Activated naive CD4-positive, alpha-beta T cell treated with anti-CD3 and anti-CD28 coated beads, Interleukin-2, amount 10 ng/mL, durations not matched to agents 7 days and 5 days (primary cell): ENCODE results near the gene TLCD1.

ENCODE experiments used
- CTCF ChIA-PET: fragments of 350-600 bp; sonication (Branson Sonifier 250); formaldehyde crosslinking; loops from one replicate; lab custom pipeline; 2021; ENCODE audit warnings: antibody characterized with exemption; lab: Charles Lee
- DNase-seq: peaks from one replicate; pipeline ENCODE4 v3.0.0-alpha.2; 2020
- H3K27ac Mint-ChIP-seq: one replicate; pipeline ENCODE4 v1.8.0; 2021; ENCODE audit warnings: mild to moderate bottlenecking, moderate library complexity, mixed read lengths
- H3K27me3 Mint-ChIP-seq: one replicate; pipeline ENCODE4 v1.8.0; 2021; ENCODE audit warnings: mild to moderate bottlenecking, mixed read lengths
- H3K36me3 Mint-ChIP-seq: one replicate; pipeline ENCODE4 v1.8.0; 2021; ENCODE audit warnings: mixed read lengths
- H3K4me1 Mint-ChIP-seq: one replicate; pipeline ENCODE4 v1.8.0; 2021; ENCODE audit warnings: mixed read lengths
- H3K4me3 Mint-ChIP-seq: one replicate; pipeline ENCODE4 v1.8.0; 2021; ENCODE audit warnings: mild to moderate bottlenecking, moderate library complexity, mixed read lengths
- H3K9me3 Mint-ChIP-seq: one replicate; pipeline ENCODE4 v1.8.0; 2021; ENCODE audit warnings: mixed read lengths

TLCD1 gene

DNA sequence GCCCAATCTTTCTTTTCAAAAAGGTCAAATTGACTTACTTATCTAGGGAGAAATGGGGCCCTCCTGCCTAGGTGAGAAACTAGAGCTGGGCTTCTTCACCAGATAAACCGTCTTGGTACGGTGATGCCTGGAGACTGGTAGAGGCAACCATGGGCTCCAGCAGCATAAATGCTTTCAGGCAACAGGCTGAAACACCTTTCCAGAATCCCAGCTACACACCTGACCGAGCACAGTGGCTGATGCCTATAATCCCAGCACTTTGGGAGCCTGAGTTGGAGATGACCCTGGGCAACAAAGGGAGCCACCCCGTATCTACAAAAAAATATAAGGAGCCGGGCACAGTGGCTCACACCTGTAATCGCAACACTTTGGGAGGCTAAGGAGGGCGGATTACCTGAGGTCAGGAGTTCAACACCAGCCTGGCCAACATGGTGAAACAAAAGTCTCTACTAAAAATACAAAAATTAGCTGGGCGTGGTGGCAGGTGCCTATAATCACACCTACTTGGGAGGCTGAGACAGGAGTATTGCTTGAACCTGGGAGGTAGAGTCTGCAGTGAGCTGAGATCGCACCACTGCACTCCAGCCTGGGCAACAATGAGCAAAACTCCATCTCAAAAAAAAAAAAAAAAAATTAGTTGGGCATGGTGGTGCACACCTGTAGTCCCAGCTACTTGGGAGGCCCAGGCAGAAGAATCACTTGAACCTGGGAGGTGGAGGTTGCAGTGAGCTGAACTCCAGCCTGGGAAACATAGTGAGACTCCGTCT is 25.8 kb upstream of the TLCD1 start:
- Mint-ChIP-seq H3K36me3 (peaks cover 23% of the 10 kb centered on the region), H3K4me3 (no peak overlapping the region), H3K27ac (no peak overlapping the region), H3K4me1 (peaks cover 25% of the 10 kb centered on the region), H3K9me3 (no peaks in the 10 kb centered on the region), H3K27me3 (no peaks in the 10 kb centered on the region)
- DNase-seq = no peak
- CTCF ChIA-PET = interaction anchor here (1.2 to 15.0 kb wide), 5 partner anchors 11 to 146 kb away, joined by 3 to 415 read pairs (median 6); partner anchors contain the start of genes FLOT2, NEK8, RPL23A and TLCD1

GRCh38 chr17:28750178-28751047 is 24.4 kb upstream of the TLCD1 start:
- no peak overlapping the region for H3K4me3 Mint-ChIP-seq
- CTCF ChIA-PET = interaction anchor here (0.6 to 15.0 kb wide), 16 partner anchors 10 to 367 kb away, joined by 3 to 415 read pairs (median 3); partner anchors contain the start of genes NEK8, RPL23A and TLCD1
- no peaks in the 10 kb centered on the region for H3K27me3 Mint-ChIP-seq
- peaks cover 21% of the 10 kb centered on the region for H3K36me3 Mint-ChIP-seq
- H3K27ac Mint-ChIP-seq = peak overlapping the region; percentile 55
- peaks cover 38% of the 10 kb centered on the region for H3K4me1 Mint-ChIP-seq
- DNase-seq = peak; percentile 94
- no peaks in the 10 kb centered on the region for H3K9me3 Mint-ChIP-seq

- DNase-seq = no peak
- Mint-ChIP-seq H3K27me3 (no peaks in the 10 kb centered on the region), H3K27ac (peak overlapping the region; percentile 55), H3K36me3 (peaks cover 21% of the 10 kb centered on the region), H3K4me3 (no peak overlapping the region), H3K4me1 (peaks cover 42% of the 10 kb centered on the region), H3K9me3 (no peaks in the 10 kb centered on the region)
- CTCF ChIA-PET = interaction anchor here (0.6 to 15.0 kb wide), 15 partner anchors 9 to 367 kb away, joined by 3 to 415 read pairs (median 3); partner anchors contain the start of genes FLOT2, NEK8, RPL23A and TLCD1
Measured at GRCh38 chr17:28749516-28750177, 23.6 kb upstream of the TLCD1 start.

DNA sequence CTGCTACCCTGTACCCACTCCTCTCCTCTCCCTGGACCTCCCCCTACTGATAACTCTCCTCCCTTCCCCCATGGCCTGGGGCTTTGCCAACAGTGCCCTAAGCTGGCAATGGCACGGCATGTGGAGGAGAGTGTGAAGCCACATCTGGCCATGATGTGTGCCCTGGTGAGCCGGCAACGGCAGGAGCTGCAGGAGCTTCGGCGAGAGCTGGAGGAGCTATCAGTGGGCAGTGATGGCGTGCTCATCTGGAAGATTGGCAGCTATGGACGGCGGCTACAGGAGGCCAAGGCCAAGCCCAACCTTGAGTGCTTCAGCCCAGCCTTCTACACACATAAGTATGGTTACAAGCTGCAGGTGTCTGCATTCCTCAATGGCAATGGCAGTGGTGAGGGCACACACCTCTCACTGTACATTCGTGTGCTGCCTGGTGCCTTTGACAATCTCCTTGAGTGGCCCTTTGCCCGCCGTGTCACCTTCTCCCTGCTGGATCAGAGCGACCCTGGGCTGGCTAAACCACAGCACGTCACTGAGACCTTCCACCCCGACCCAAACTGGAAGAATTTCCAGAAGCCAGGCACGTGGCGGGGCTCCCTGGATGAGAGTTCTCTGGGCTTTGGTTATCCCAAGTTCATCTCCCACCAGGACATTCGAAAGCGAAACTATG is 23.0 kb upstream of the TLCD1 start:
- no peaks in the 10 kb centered on the region for H3K9me3 Mint-ChIP-seq
- H3K27ac Mint-ChIP-seq = no peak overlapping the region
- H3K36me3 Mint-ChIP-seq = peaks cover 21% of the 10 kb centered on the region
- peak overlapping the region; percentile 15 for H3K4me3 Mint-ChIP-seq
- H3K4me1 Mint-ChIP-seq = peaks cover 42% of the 10 kb centered on the region
- CTCF ChIA-PET = interaction anchor here (0.8 to 15.0 kb wide), 10 partner anchors 14 to 201 kb away, joined by 3 to 415 read pairs (median 3); partner anchors contain the start of genes FLOT2, NEK8, RPL23A and TLCD1
- no peak for DNase-seq
- H3K27me3 Mint-ChIP-seq = no peaks in the 10 kb centered on the region

GRCh38 chr17:28747801-28748750 is 22.0 kb upstream of the TLCD1 start:
- Mint-ChIP-seq H3K27me3 (no peaks in the 10 kb centered on the region), H3K27ac (no peak overlapping the region), H3K4me1 (peaks cover 44% of the 10 kb centered on the region), H3K9me3 (no peaks in the 10 kb centered on the region), H3K4me3 (no peak overlapping the region), H3K36me3 (peaks cover 21% of the 10 kb centered on the region)
- DNase-seq = no peak
- CTCF ChIA-PET = interaction anchor here (0.8 to 15.0 kb wide), 6 partner anchors 14 to 168 kb away, joined by 3 to 415 read pairs (median 13); partner anchors contain the start of genes NEK8, RPL23A and TLCD1

DNA sequence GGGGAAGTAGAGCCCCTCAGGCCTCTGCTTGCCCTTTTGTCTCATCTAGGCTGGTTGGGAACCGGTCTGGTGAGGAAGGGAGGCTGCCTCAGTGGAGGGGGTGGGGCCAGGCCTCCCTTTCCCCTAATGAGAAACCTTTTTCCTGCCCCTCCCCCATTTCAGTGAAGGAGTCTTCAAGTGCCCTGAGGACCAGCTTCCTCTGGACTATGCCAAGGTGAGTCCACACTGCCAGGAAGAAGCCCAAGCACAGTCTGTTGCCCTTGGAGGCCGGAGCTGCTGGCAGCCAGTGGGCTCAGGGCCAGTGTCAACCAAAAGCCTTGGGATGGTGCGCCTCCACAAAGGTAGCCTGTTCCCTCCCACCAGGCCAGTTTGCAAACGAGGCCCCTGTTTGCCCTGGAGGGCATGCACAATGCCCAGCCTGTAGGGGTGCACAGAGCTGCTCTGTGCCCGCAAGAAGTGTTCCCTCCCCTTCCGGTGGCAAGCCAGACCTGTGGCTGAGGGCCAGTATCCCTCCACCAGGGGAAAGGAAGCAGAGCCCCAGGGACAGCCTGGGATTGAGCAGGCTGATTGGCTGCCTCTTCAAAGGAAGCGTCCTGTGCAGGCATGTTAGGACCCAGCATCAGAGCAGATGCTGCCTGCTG is 21.1 kb upstream of the TLCD1 start:
- Mint-ChIP-seq H3K4me1 (peaks cover 42% of the 10 kb centered on the region), H3K4me3 (no peak overlapping the region), H3K27me3 (no peaks in the 10 kb centered on the region), H3K9me3 (no peaks in the 10 kb centered on the region), H3K27ac (no peak overlapping the region), H3K36me3 (peaks cover 17% of the 10 kb centered on the region)
- no peak for DNase-seq
- CTCF ChIA-PET = interaction anchor here (3.9 to 15.0 kb wide), 2 partner anchors 17 to 20 kb away, joined by 21 to 415 read pairs; partner anchors contain the start of genes NEK8, RPL23A and TLCD1

- Mint-ChIP-seq H3K4me1 (peaks cover 42% of the 10 kb centered on the region), H3K36me3 (peaks cover 14% of the 10 kb centered on the region), H3K9me3 (no peaks in the 10 kb centered on the region), H3K27me3 (no peaks in the 10 kb centered on the region), H3K4me3 (peak overlapping the region; percentile 10), H3K27ac (peak overlapping the region; percentile 67)
- no peak for DNase-seq
- CTCF ChIA-PET = interaction anchor here (3.9 to 15.0 kb wide), 2 partner anchors 17 to 19 kb away, joined by 21 to 415 read pairs; partner anchors contain the start of genes NEK8, RPL23A and TLCD1
Measured at GRCh38 chr17:28746611-28747050, 20.6 kb upstream of the TLCD1 start.

GRCh38 chr17:28745786-28746411 is 19.9 kb upstream of the TLCD1 start:
- CTCF ChIA-PET = interaction anchor here (1.5 to 15.0 kb wide), 3 partner anchors 18 to 33 kb away, joined by 4 to 415 read pairs (median 21); partner anchors contain the start of genes NEK8, RPL23A and TLCD1
- Mint-ChIP-seq H3K4me1 (peaks cover 46% of the 10 kb centered on the region), H3K27ac (peak overlapping the region; percentile 71), H3K9me3 (no peaks in the 10 kb centered on the region), H3K36me3 (peaks cover 13% of the 10 kb centered on the region), H3K4me3 (peak overlapping the region; percentile 89), H3K27me3 (no peaks in the 10 kb centered on the region)
- DNase-seq = no peak

DNA sequence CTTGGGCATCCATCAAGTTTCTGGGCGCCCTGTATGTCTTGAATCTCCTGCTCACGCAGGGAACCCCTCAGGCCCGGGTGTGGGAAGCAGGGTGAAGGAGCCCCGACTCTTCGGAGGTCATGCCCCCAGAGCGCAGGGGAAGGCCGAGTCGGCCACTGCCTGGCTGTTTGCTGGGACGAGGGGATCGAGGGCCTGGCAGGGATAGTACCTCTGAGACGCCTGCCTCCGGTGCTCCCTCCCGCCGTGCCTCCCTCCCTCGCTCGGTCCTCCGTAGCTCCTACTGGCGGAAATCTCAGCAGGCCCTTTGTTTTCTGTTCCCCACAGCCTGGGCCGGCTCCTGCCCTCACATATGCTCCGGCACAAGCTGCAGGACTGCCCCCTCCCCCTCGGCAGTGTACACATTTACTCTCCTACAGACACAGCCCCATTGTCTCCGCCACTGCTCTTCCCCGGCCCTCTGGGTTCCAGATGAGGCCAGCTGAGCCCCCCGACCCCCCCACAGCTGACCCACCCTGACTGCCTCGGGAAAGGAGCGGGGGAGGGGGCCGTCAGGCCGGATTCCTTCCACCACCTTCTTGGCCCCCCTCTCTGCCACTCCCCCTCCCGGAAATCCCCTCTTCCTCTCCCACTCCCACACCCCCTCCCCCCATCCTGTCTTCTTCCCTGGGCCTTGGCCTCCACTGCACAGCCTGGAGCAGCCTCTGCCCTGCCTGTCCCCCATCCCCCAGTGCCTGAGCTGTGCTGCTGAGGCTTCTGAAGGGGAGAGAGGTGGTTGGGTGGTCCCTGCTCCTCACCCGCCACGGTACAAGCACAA is 19.1 kb upstream of the TLCD1 start:
- no peaks in the 10 kb centered on the region for H3K9me3 Mint-ChIP-seq
- CTCF ChIA-PET = interaction anchor here (1.5 to 15.0 kb wide), 3 partner anchors 18 to 32 kb away, joined by 4 to 415 read pairs (median 21); partner anchors contain the start of genes NEK8, RPL23A and TLCD1
- peak overlapping the region; percentile 94 for H3K27ac Mint-ChIP-seq
- peak; percentile 61 for DNase-seq
- peaks cover 15% of the 10 kb centered on the region for H3K36me3 Mint-ChIP-seq
- H3K4me1 Mint-ChIP-seq = peaks cover 42% of the 10 kb centered on the region
- H3K4me3 Mint-ChIP-seq = peak overlapping the region; percentile 89
- no peaks in the 10 kb centered on the region for H3K27me3 Mint-ChIP-seq

DNA sequence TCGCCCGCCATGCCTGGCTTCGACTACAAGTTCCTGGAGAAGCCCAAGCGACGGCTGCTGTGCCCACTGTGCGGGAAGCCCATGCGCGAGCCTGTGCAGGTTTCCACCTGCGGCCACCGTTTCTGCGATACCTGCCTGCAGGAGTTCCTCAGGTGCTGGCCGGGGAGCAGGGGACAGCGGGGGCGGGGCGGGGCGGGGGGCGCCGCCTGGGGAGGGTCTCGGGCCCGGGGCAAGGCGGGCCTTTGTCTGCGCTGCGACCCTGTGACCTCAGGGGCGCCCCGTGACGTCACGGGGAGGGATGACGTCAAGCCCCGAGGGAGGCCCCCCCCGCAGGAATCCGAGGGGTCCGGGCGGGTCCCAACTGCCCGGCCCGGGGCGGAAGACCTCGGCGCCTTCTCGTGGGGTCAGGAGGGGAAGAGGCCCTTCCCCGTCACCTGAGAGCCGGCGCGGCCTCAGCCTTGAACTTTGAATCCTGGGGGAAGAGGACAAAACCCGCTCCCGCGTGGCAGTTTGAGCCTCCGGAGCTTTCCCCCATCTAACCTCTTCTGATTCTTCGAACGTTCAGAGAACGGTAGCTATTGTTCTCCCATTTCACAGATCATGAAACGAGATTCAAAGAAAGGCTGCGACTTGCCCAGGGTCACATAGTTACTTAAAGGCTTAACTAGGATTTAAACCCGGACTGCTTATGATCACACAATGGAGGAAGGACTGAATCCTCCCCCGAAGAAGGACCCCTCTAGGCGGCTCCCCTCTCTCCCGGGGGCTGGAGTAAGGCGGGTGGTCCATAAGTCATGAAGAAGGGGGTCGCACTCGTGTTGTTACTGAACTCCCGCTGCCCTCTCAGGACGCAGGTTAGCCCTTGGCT is 18.3 kb upstream of the TLCD1 start:
- Mint-ChIP-seq H3K4me1 (peaks cover 41% of the 10 kb centered on the region), H3K27ac (peak overlapping the region; percentile 94), H3K36me3 (peaks cover 18% of the 10 kb centered on the region), H3K27me3 (no peaks in the 10 kb centered on the region), H3K4me3 (peak overlapping the region; percentile 89), H3K9me3 (peaks cover 2% of the 10 kb centered on the region)
- CTCF ChIA-PET = interaction anchor here (3.9 to 15.0 kb wide), 2 partner anchors 17 to 20 kb away, joined by 21 to 415 read pairs; partner anchors contain the start of genes NEK8, RPL23A and TLCD1
- peak; percentile 79 for DNase-seq
